Measurements from ENCODE around the gene MACROD2. TPM values are rescaled to one million over a fixed set of nuclear protein-coding genes. Genes with fewer than 3 reads are reported as not detected.

The MACROD2 gene
- total RNA-seq, 1 experiment from 2014 or later: 1.6 TPM

DNA sequence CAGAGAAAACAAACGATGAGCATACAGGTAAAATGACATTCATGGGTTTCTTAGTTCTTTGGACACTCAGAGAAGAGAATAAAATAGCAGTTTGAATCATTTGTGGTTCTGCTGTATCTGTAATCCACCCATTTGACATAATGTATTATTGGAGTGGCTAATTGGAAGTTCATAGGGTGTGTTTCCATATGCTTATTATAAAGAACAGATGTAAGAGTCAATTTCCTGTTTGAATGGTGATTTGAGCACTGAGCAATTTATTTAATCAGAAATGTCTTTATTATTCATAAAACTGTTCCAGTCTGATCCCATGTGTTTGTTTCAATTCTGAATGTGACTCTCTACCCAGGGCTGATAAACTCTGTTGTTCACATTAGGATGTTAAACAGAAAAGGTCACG lies 1638.8 kb downstream of the MACROD2 start:
- H3K79me2 ChIP-seq (ENCODE audit: insufficient read depth, low read length): no peaks in the 10 kb centered on the region

More for the DNA sequence above, 1638.8 kb downstream of the MACROD2 start:
- Histone ChIP-seq H2BK12ac (ENCODE audit: insufficient read length, low read depth, low read length) (no peak overlapping the region), H3K4ac (ENCODE audit: low read depth, low read length) (no peak overlapping the region), H3K27me3 (ENCODE audit: insufficient read depth, low read length) (no peaks in the 10 kb centered on the region), H2BK5ac (ENCODE audit: insufficient read length, low read length) (no peak overlapping the region), H4K8ac (replicated peaks; ENCODE audit: insufficient read length, low read depth, low read length) (no peak overlapping the region), H3K23ac (ENCODE audit: insufficient read length, low read depth, low read length) (no peak overlapping the region), H3K9ac (ENCODE audit: extremely low read depth, insufficient read length, low read length) (no peak overlapping the region), H3K14ac (ENCODE audit: insufficient read depth, low read length) (no peak overlapping the region), H2BK15ac (ENCODE audit: low read depth, low read length) (no peak overlapping the region), H2AK5ac (ENCODE audit: insufficient read length, low read length) (no peak overlapping the region), H2AFZ (ENCODE audit: low read length) (no peak overlapping the region), H3K27ac (ENCODE audit: insufficient read length, low read depth, low read length) (no peak overlapping the region), H4K91ac (ENCODE audit: insufficient read length, low read depth, low read length) (no peak overlapping the region), H3K56ac (ENCODE audit: insufficient read length, low read depth, low read length) (no peak overlapping the region), H3K4me1 (ENCODE audit: insufficient read depth, low read length) (peaks cover 4% of the 10 kb centered on the region; the same call in 1 of the 2 replicates), H2BK120ac (ENCODE audit: low read depth, low read length, poor library complexity, severe bottlenecking) (no peak overlapping the region), H3T11ph (ENCODE audit: low read length) (no peak overlapping the region), H3K79me1 (ENCODE audit: insufficient read depth, low read depth, low read length, poor library complexity, severe bottlenecking) (no peaks in the 10 kb centered on the region), H4K20me1 (ENCODE audit: control insufficient read depth, insufficient read depth, insufficient read length) (no peaks in the 10 kb centered on the region), H2BK20ac (ENCODE audit: low read depth, low read length, poor library complexity, severe bottlenecking) (no peak overlapping the region), H3K9me3 (ENCODE audit: control insufficient read depth, low read depth, low read length) (no peaks in the 10 kb centered on the region), H3K18ac (ENCODE audit: insufficient read length, low read depth, low read length) (no peak overlapping the region), H3K4me2 (ENCODE audit: insufficient read depth, insufficient read length, low read length) (no peak overlapping the region), H3K23me2 (ENCODE audit: insufficient read length, low read depth, low read length, poor library complexity, severe bottlenecking) (no peaks in the 10 kb centered on the region), H4K5ac (ENCODE audit: insufficient read length, low read depth, low read length) (no peak overlapping the region)
- TF ChIP-seq CTCF (conservative IDR thresholded peaks at IDR 0.05): no peak
- Mint-ChIP-seq H3K27ac (no peak overlapping the region), H3K9me3 (peaks cover 11 to 13% of the 10 kb centered on the region in 2 experiments), H3K36me3 (ENCODE audit: insufficient read depth in 1 of 3, low read depth in 3 of 3) (peaks cover 0 to 14% (median 10%) of the 10 kb centered on the region in 3 experiments; a peak in 6 of 7 replicates), H3K4me1 (peaks cover 42 to 59% of the 10 kb centered on the region in 2 experiments), H3K27me3 (ENCODE audit: low read depth) (no peaks in the 10 kb centered on the region), H3K4me3 (no peak overlapping the region)
- WGBS (ENCODE audit: extremely low coverage, insufficient read length, low lambda C conversion rate): no CpG with 5 or more reads among the region's 2 CpGs
- no peak for DNase-seq

Data from H9 (cell line).